Measurements from ENCODE around the gene JADE2.

Gene JADE2

GRCh38 chr5:134556994-134557393 lies 31.5 kb downstream of the JADE2 start:
- H3K27ac ChIP-seq, result no peak overlapping the region

DNA sequence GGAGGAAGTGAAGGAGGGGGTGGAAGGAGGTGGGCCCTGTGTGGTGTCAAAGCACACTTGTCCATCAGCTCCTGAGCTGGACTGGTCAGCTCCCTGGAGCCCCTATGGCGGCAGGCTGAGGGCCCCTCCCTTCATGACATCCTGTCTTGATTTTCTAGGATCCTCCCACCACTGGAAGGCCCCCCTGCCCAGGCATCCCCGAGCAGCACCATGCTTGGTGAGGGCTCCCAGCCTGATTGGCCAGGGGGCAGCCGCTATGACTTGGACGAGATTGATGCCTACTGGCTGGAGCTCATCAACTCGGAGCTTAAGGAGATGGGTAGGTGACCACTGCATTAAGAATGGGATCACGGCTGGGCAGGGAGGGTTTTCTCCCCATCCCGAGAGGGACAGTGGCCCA lies 34.2 kb downstream of the JADE2 start:
- no peak overlapping the region for H3K27ac ChIP-seq
- no peak for TF ChIP-seq ZFX (IDR thresholded peaks at IDR 0.05)
- TF ChIP-seq, protein P1, sequence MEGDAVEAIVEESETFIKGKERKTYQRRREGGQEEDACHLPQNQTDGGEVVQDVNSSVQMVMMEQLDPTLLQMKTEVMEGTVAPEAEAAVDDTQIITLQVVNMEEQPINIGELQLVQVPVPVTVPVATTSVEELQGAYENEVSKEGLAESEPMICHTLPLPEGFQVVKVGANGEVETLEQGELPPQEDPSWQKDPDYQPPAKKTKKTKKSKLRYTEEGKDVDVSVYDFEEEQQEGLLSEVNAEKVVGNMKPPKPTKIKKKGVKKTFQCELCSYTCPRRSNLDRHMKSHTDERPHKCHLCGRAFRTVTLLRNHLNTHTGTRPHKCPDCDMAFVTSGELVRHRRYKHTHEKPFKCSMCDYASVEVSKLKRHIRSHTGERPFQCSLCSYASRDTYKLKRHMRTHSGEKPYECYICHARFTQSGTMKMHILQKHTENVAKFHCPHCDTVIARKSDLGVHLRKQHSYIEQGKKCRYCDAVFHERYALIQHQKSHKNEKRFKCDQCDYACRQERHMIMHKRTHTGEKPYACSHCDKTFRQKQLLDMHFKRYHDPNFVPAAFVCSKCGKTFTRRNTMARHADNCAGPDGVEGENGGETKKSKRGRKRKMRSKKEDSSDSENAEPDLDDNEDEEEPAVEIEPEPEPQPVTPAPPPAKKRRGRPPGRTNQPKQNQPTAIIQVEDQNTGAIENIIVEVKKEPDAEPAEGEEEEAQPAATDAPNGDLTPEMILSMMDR (conservative IDR thresholded peaks at IDR 0.05), result no peak

More at GRCh38 chr5:134556994-134557393, 31.5 kb downstream of the JADE2 start:
- TF ChIP-seq, protein P1 (conservative IDR thresholded peaks at IDR 0.05), result no peak
- TF ChIP-seq ZFX (IDR thresholded peaks at IDR 0.05), result no peak

GRCh38 chr5:134560698-134561097 lies 35.2 kb downstream of the JADE2 start:
- TF ChIP-seq ZFX (IDR thresholded peaks at IDR 0.05), result no peak
- TF ChIP-seq, protein P1 (conservative IDR thresholded peaks at IDR 0.05), result no peak
- H3K27ac ChIP-seq, result no peak overlapping the region

GRCh38 chr5:134561871-134562296 lies 36.4 kb downstream of the JADE2 start:
- H3K27ac ChIP-seq, result peak overlapping the region; percentile 13; the same call in 1 of the 2 replicates
- TF ChIP-seq ZFX (IDR thresholded peaks at IDR 0.05), result no peak
- TF ChIP-seq, protein P1 (conservative IDR thresholded peaks at IDR 0.05), result no peak; the same call in 1 of the 2 replicates

DNA sequence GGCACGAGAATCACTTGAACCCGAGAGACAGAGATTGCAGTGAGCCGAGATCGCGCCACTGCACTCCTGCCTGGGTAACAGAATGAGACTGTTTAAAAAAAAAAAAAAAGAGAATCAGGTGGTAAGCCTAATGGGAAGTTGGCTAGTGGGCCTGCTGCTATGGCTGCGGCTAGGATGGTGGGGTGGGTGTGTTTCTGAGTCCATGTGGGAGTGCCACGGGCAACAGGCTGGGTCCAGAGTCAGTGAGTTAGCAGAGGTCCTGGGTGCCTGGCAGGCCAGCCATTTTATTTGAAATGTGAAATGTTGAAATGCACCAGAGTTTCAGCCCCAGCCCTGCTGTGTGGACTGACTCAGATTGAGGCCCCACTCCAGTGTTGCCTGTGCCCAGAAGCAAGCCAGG lies 37.8 kb downstream of the JADE2 start:
- no peak overlapping the region for H3K27ac ChIP-seq
- TF ChIP-seq, protein P1 (conservative IDR thresholded peaks at IDR 0.05), result no peak
- no peak for TF ChIP-seq ZFX (IDR thresholded peaks at IDR 0.05)

DNA sequence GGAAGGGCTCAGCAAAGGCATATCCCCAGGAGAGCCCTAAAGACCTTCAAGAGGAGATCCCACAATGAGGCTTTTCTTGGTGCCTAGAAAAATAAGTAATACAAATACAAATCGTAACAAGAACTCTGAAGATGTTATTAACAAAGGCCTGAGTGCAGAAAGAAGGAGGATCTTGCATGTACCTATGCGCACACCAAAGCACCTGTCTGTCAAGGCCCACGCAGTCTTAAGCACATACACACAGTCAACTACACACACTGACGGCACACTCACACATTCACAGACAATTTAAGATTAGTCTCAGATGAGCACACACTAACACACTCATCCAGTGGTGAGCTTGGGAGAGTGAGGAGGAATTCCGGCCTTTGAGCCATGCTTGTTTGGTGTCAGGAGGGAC lies 38.5 kb downstream of the JADE2 start:
- no peak overlapping the region for H3K27ac ChIP-seq
- TF ChIP-seq, protein P1 (conservative IDR thresholded peaks at IDR 0.05), result no peak
- no peak for TF ChIP-seq ZFX (IDR thresholded peaks at IDR 0.05)

- no peak overlapping the region for H3K27ac ChIP-seq
- no peak for TF ChIP-seq ZFX (IDR thresholded peaks at IDR 0.05)
- TF ChIP-seq, protein P1 (conservative IDR thresholded peaks at IDR 0.05), result no peak
Measured at GRCh38 chr5:134564396-134564795, 38.9 kb downstream of the JADE2 start.

All from C4-2B (cell line).